GM12892 (cell line): ENCODE results near the gene EVL.

Source experiments
- POLR2A ChIP-seq: IDR thresholded peaks from 2 replicates; pipeline ENCODE4 v1.6.1; 2011; ENCODE audit warnings: low read depth, low read length, control low read depth
- POLR2AphosphoS5 ChIP-seq: IDR thresholded peaks from 2 replicates; pipeline ENCODE4 v1.6.1; 2011; ENCODE audit warnings: low read depth, low read length, control low read depth
- TAF1 ChIP-seq: IDR thresholded peaks from 2 replicates; pipeline ENCODE4 v1.6.1; 2011; ENCODE audit warnings: low read depth, mild to moderate bottlenecking, control low read depth, low read length, borderline replicate concordance

DNA sequence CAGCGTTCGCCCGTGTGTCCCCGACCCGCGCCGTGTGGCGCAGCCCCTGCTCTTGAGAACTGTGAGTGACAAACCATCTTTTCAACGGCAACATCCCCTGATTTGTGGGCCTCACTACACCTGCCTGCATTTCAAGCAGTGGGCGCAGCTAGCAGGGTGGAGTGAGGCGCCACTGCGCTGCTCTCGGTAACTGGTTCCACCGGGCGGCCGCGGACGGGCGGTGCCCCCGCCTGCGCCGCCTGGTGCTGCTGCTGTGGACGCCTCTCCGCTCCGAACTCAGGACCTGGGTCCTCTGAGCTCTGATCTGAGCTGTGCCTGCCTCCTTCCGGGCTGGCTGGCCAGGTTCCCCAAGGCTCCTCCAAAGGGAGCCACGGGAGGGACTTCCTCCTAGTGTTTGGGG, 100.2 kb downstream of the EVL start:
- TF ChIP-seq POLR2AphosphoS5 (no peak), POLR2A (no peak), TAF1 (no peak)
